T-helper 2 cell treated with Interferon-gamma antibody and Interleukin-4, amounts not matched to agents 5 μg/mL and 100 μg/mL, for 36 hours (primary cell): Measurements from ENCODE around the gene SPATA7.

Experiments
- DNase-seq: peaks from one replicate; pipeline ENCODE4 v3.0.0; 2021; ENCODE audit warnings: low spot score
- H3K27ac Mint-ChIP-seq: one replicate; pipeline ENCODE4 v1.8.0; 2021; ENCODE audit warnings: mild to moderate bottlenecking, mixed read lengths
- H3K27me3 Mint-ChIP-seq: one replicate; pipeline ENCODE4 v1.8.0; 2021; ENCODE audit warnings: low read depth, mixed read lengths
- H3K36me3 Mint-ChIP-seq: one replicate; pipeline ENCODE4 v1.8.0; 2021; ENCODE audit warnings: low read depth, mixed read lengths
- H3K4me1 Mint-ChIP-seq: one replicate; pipeline ENCODE4 v1.8.0; 2021; ENCODE audit warnings: low read depth, mixed read lengths
- H3K4me3 Mint-ChIP-seq: one replicate; pipeline ENCODE4 v1.8.0; 2022; ENCODE audit warnings: mild to moderate bottlenecking, moderate library complexity, mixed read lengths
- H3K9me3 Mint-ChIP-seq: one replicate; pipeline ENCODE4 v1.8.0; 2021; ENCODE audit warnings: mixed read lengths

Gene SPATA7

GRCh38 chr14:88437658-88438057, 52.2 kb downstream of the SPATA7 start:
- DNase-seq, result no peak
- Mint-ChIP-seq H3K4me3 (no peak overlapping the region), H3K27me3 (no peaks in the 10 kb centered on the region), H3K27ac (no peak overlapping the region), H3K4me1 (no peaks in the 10 kb centered on the region), H3K9me3 (no peaks in the 10 kb centered on the region), H3K36me3 (no peaks in the 10 kb centered on the region)

DNA sequence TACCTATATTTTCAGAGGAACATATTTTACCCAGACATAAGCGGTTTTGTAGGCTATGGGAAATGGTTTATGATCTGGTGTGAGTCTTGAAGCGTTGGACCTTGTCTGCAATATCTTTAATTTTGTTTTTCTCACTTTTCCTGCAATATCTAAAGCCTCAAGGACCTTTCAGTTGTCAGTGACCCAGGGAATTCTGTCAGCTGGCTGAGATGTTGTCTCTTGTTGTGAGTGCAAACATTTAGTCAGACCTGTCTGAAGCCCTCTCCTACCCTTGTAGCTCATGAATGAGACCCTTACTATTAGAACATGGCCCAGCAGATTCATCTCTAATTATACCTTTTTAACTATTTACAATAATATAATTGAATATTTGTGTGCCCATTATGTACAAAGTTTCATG, 53.6 kb downstream of the SPATA7 start:
- Mint-ChIP-seq H3K27ac (no peak overlapping the region), H3K4me3 (no peak overlapping the region)

DNA sequence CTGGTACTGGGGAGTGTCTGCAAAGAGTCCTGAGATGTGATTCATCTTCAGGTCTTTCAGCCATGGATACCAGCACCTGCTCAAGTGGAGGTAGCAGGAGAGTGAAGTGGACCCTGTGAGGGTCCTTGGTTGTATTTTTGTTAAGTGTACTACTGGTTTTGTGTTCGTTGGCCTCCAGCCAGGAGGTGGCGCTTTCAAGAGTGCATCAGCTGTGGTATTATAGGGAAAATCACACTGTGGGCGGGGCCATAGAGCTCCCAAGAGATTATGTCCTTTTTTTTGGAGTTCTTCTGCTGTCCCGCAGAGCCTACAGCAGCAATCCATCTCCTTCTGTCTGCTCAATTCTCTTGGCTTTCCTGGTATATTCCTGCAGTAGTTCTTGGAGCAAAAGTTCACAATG, 66.8 kb downstream of the SPATA7 start:
- H3K4me1 Mint-ChIP-seq, result no peaks in the 10 kb centered on the region
- H3K27me3 Mint-ChIP-seq, result no peaks in the 10 kb centered on the region
- peaks cover 5% of the 10 kb centered on the region for H3K9me3 Mint-ChIP-seq
- no peak overlapping the region for H3K4me3 Mint-ChIP-seq
- no peak for DNase-seq
- H3K36me3 Mint-ChIP-seq, result no peaks in the 10 kb centered on the region
- H3K27ac Mint-ChIP-seq, result no peak overlapping the region

More for the DNA sequence above, 53.6 kb downstream of the SPATA7 start:
- H3K4me1 Mint-ChIP-seq, result no peaks in the 10 kb centered on the region
- DNase-seq, result no peak
- no peaks in the 10 kb centered on the region for H3K9me3 Mint-ChIP-seq
- H3K27me3 Mint-ChIP-seq, result no peaks in the 10 kb centered on the region
- no peaks in the 10 kb centered on the region for H3K36me3 Mint-ChIP-seq

GRCh38 chr14:88454886-88455285, 69.4 kb downstream of the SPATA7 start:
- no peak overlapping the region for H3K27ac Mint-ChIP-seq
- peaks cover 5% of the 10 kb centered on the region for H3K9me3 Mint-ChIP-seq
- H3K4me1 Mint-ChIP-seq, result no peaks in the 10 kb centered on the region
- H3K27me3 Mint-ChIP-seq, result no peaks in the 10 kb centered on the region
- DNase-seq, result no peak
- H3K36me3 Mint-ChIP-seq, result no peaks in the 10 kb centered on the region
- H3K4me3 Mint-ChIP-seq, result no peak overlapping the region

GRCh38 chr14:88463318-88463717, 77.9 kb downstream of the SPATA7 start:
- Mint-ChIP-seq H3K36me3 (no peaks in the 10 kb centered on the region), H3K27ac (no peak overlapping the region), H3K9me3 (no peaks in the 10 kb centered on the region), H3K27me3 (no peaks in the 10 kb centered on the region), H3K4me3 (no peak overlapping the region), H3K4me1 (no peaks in the 10 kb centered on the region)
- DNase-seq, result no peak

- Mint-ChIP-seq H3K36me3 (no peaks in the 10 kb centered on the region), H3K4me1 (no peaks in the 10 kb centered on the region), H3K4me3 (no peak overlapping the region), H3K27ac (no peak overlapping the region), H3K27me3 (no peaks in the 10 kb centered on the region), H3K9me3 (no peaks in the 10 kb centered on the region)
- no peak for DNase-seq
Measured at GRCh38 chr14:88468406-88468805, 82.9 kb downstream of the SPATA7 start.

- no peaks in the 10 kb centered on the region for H3K9me3 Mint-ChIP-seq
- H3K27ac Mint-ChIP-seq, result no peak overlapping the region
- H3K36me3 Mint-ChIP-seq, result no peaks in the 10 kb centered on the region
- no peak for DNase-seq
- H3K4me1 Mint-ChIP-seq, result no peaks in the 10 kb centered on the region
- H3K27me3 Mint-ChIP-seq, result no peaks in the 10 kb centered on the region
- H3K4me3 Mint-ChIP-seq, result no peak overlapping the region
Measured at GRCh38 chr14:88470542-88471440, 85.3 kb downstream of the SPATA7 start.

DNA sequence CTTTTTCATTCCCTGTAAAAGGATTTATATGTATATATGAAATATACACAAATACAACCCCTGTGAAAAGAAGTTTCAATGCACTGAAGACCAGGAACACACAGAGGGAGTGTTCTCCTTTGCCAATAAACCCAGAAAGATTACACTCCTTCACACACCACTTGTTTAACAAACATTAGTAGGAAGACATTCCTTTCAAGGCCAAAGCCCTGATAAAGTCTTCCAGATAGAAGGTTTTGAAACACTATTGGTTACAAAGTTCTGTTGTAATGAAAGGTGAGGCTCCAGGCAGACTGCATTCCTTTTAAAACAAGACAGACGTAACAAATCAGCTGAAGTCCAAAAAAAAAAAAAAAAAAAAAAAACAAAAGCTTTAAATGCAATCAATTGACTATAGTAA, 88.3 kb downstream of the SPATA7 start:
- Mint-ChIP-seq H3K36me3 (no peaks in the 10 kb centered on the region), H3K27ac (no peak overlapping the region), H3K27me3 (no peaks in the 10 kb centered on the region), H3K9me3 (no peaks in the 10 kb centered on the region), H3K4me3 (no peak overlapping the region), H3K4me1 (no peaks in the 10 kb centered on the region)
- DNase-seq, result no peak

DNA sequence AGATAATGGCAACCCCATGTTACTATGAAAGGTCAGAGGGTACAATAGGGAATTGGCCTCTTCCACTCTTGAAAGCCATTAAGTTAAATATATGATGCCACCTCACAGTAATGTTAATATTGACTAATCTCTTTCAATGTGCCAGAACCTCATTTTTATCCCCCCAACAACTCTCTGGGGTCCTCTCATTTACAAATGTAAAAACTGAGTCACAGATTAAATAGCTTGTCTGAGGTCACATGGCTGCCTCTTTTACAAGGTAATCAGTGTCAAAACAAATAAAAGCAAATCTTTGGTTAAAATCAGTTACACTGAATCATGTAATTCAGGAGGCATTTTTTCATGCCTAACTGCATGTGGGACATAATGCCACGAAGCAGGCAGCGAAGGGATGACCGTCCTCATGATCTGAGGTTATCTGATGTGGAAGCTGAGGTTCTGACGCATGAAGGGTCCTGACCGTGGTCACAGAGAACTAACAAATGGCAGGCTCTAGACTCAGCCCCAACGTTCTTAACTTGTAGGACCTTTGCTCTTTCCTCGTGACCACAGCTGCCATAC, 90.8 kb downstream of the SPATA7 start:
- Mint-ChIP-seq H3K9me3 (no peaks in the 10 kb centered on the region), H3K27me3 (no peaks in the 10 kb centered on the region), H3K4me3 (no peak overlapping the region), H3K27ac (no peak overlapping the region), H3K36me3 (no peaks in the 10 kb centered on the region), H3K4me1 (no peaks in the 10 kb centered on the region)
- no peak for DNase-seq

- H3K4me1 Mint-ChIP-seq, result no peaks in the 10 kb centered on the region
- DNase-seq, result no peak
- no peaks in the 10 kb centered on the region for H3K9me3 Mint-ChIP-seq
- H3K27ac Mint-ChIP-seq, result no peak overlapping the region
- no peak overlapping the region for H3K4me3 Mint-ChIP-seq
- H3K27me3 Mint-ChIP-seq, result no peaks in the 10 kb centered on the region
- no peaks in the 10 kb centered on the region for H3K36me3 Mint-ChIP-seq
Measured at GRCh38 chr14:88476825-88477224, 91.4 kb downstream of the SPATA7 start.

DNA sequence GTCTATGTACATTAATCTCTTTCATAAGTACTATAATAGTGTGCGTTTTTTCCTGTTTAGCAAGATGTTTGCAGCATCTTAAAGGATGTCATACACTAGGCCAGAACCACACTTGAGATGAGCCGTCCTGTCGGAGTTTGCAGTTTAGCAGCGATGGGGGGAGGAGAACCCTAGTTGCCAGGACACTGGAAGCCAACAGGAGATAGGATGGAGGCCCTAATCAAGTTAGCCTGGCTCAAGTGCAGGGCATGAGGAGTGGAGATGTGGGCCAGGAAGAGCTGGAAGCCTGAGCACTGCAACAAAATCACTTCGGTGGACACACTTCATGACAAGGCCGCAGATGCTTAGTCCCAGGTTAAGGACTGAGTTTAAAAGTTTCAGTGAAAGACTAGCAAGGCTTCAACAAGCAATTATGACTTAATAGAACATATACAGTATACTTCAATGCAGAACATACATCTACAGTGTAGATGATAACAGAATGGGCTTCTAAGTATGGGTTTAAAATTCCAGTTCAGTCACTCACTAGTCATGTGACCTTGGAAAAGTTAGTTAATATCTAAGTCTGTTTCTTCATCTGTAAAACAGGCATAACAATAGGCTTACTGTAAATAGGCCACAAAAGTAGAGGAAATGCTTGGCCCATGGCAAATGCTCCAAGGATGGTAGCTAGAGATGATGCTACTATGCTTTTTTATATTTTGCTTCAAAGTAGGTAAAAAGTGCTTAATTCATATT, 92.2 kb downstream of the SPATA7 start:
- no peaks in the 10 kb centered on the region for H3K4me1 Mint-ChIP-seq
- H3K27me3 Mint-ChIP-seq, result no peaks in the 10 kb centered on the region
- H3K4me3 Mint-ChIP-seq, result no peak overlapping the region
- no peak for DNase-seq
- H3K9me3 Mint-ChIP-seq, result no peaks in the 10 kb centered on the region
- H3K36me3 Mint-ChIP-seq, result no peaks in the 10 kb centered on the region
- no peak overlapping the region for H3K27ac Mint-ChIP-seq

- no peak overlapping the region for H3K27ac Mint-ChIP-seq
- DNase-seq, result no peak
- H3K27me3 Mint-ChIP-seq, result no peaks in the 10 kb centered on the region
- H3K4me3 Mint-ChIP-seq, result no peak overlapping the region
- no peaks in the 10 kb centered on the region for H3K9me3 Mint-ChIP-seq
- no peaks in the 10 kb centered on the region for H3K4me1 Mint-ChIP-seq
- no peaks in the 10 kb centered on the region for H3K36me3 Mint-ChIP-seq
Measured at GRCh38 chr14:88478931-88479330, 93.5 kb downstream of the SPATA7 start.

DNA sequence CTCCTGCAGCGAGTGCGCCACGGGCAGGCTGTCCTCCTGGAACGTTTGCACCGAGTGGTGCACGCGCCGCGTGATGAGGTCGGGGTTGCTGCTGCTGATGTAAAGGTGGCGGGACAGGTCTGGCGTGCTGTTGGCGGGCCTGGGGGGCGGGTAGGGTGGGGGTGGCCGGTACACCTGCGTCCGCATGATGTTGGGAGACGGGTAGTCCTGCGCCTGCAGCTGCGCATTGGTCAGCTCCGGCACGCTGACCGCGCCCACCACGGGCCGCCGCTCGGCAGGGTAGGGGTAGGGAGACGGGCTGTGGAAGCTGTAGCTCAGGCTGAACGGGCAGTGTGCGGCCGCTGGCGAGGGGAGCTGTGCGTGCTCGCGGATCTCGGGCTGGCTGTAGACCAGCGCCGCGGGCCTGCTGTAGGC, 94.1 kb downstream of the SPATA7 start:
- no peaks in the 10 kb centered on the region for H3K9me3 Mint-ChIP-seq
- H3K36me3 Mint-ChIP-seq, result no peaks in the 10 kb centered on the region
- no peaks in the 10 kb centered on the region for H3K4me1 Mint-ChIP-seq
- no peaks in the 10 kb centered on the region for H3K27me3 Mint-ChIP-seq
- no peak overlapping the region for H3K27ac Mint-ChIP-seq
- H3K4me3 Mint-ChIP-seq, result no peak overlapping the region
- no peak for DNase-seq

GRCh38 chr14:88481059-88481458, 95.6 kb downstream of the SPATA7 start:
- Mint-ChIP-seq H3K36me3 (no peaks in the 10 kb centered on the region), H3K4me1 (no peaks in the 10 kb centered on the region), H3K4me3 (no peak overlapping the region), H3K9me3 (no peaks in the 10 kb centered on the region), H3K27ac (no peak overlapping the region), H3K27me3 (no peaks in the 10 kb centered on the region)
- no peak for DNase-seq
